ENCODE data around the gene DNAH17. TPM values are rescaled to one million over a fixed set of nuclear protein-coding genes. Genes with fewer than 3 reads are reported as not detected.

Gene DNAH17
- polyA plus RNA-seq, 1 of the 3 experiments (the other 2 are of a cell fraction) = not detected

DNA sequence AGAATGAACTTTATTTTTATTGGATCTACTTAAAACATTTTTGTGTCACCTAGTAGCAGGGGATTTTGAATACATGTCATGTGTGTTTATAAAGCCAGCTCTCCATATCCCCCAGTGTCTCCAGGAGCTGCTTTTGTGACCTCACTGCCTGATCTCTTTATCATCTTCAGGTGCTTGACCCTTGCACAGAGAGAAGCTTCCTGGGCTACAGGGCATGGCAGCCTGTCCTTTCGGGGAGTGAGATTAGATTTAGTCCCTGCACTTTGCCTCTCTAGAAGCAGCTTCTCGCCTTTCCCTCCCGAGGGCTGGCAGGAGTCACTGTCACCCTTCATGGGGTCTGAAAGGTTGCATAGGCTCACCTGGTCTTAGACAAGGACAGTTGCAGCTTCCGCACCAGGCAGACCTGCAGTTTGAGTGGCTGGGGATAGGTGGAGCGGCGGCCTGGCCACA is 156.1 kb downstream of the DNAH17 start:
- Histone ChIP-seq H3K27me3 (ENCODE audit: insufficient read depth) (no peaks in the 10 kb centered on the region), H3K9ac (no peak overlapping the region), H4K20me1 (ENCODE audit: insufficient read depth) (0 out of 2 replicates have a peak, but pooled peaks cover 3% of the 10 kb centered on the region), H3F3A (replicated peaks; ENCODE audit: insufficient read depth) (peaks cover 3% of the 10 kb centered on the region), H3K4me2 (no peak overlapping the region), H3K4me1 (ENCODE audit: control insufficient read depth in 1 of 2, insufficient read depth in 2 of 2, low read depth in 1 of 2, low read length in 1 of 2) (no peaks in the 10 kb centered on the region; a peak in 1 of 4 replicates), H3K79me2 (ENCODE audit: insufficient read depth) (peaks cover 14% of the 10 kb centered on the region; the same call in 1 of the 2 replicates), H3K9me3 (no peaks in the 10 kb centered on the region), H3K27ac (ENCODE audit: low read depth in 2 of 2, low read length in 1 of 2) (no peak overlapping the region), H3K4me3 (ENCODE audit: low read depth in 2 of 2, low read length in 1 of 2) (no peak overlapping the region), H3K9me2 (no peaks in the 10 kb centered on the region), H2AFZ (ENCODE audit: low read depth) (no peak overlapping the region), H3K36me3 (replicated peaks in 1 of 2; ENCODE audit: control insufficient read depth in 1 of 2, insufficient read depth in 2 of 2, low read length in 1 of 2) (peaks cover 40 to 73% of the 10 kb centered on the region in 2 experiments)
- CTCF ChIA-PET = interaction anchor here (0.6 to 12.2 kb wide), 48 partner anchors 12 to 457 kb away, joined by 3 to 327 read pairs (median 8); partner anchors contain the start of genes PGS1 and SOCS3
- no peak for DNase-seq
- POLR2A ChIA-PET = no interaction called here
- TF ChIP-seq, protein P1, sequence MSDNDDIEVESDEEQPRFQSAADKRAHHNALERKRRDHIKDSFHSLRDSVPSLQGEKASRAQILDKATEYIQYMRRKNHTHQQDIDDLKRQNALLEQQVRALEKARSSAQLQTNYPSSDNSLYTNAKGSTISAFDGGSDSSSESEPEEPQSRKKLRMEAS (IDR thresholded peaks at IDR 0.05; ENCODE audit: low read depth) = no peak
- no peak for TF ChIP-seq RAD21 (IDR thresholded peaks at IDR 0.05; ENCODE audit: low read length)
- TF ChIP-seq, protein P2, sequence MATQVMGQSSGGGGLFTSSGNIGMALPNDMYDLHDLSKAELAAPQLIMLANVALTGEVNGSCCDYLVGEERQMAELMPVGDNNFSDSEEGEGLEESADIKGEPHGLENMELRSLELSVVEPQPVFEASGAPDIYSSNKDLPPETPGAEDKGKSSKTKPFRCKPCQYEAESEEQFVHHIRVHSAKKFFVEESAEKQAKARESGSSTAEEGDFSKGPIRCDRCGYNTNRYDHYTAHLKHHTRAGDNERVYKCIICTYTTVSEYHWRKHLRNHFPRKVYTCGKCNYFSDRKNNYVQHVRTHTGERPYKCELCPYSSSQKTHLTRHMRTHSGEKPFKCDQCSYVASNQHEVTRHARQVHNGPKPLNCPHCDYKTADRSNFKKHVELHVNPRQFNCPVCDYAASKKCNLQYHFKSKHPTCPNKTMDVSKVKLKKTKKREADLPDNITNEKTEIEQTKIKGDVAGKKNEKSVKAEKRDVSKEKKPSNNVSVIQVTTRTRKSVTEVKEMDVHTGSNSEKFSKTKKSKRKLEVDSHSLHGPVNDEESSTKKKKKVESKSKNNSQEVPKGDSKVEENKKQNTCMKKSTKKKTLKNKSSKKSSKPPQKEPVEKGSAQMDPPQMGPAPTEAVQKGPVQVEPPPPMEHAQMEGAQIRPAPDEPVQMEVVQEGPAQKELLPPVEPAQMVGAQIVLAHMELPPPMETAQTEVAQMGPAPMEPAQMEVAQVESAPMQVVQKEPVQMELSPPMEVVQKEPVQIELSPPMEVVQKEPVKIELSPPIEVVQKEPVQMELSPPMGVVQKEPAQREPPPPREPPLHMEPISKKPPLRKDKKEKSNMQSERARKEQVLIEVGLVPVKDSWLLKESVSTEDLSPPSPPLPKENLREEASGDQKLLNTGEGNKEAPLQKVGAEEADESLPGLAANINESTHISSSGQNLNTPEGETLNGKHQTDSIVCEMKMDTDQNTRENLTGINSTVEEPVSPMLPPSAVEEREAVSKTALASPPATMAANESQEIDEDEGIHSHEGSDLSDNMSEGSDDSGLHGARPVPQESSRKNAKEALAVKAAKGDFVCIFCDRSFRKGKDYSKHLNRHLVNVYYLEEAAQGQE (IDR thresholded peaks at IDR 0.05; ENCODE audit: low read depth, low read length) = no peak
- TF ChIP-seq TAF1 (IDR thresholded peaks at IDR 0.05; ENCODE audit: borderline replicate concordance, low read depth, low read length) = no peak
- TF ChIP-seq, protein P3, sequence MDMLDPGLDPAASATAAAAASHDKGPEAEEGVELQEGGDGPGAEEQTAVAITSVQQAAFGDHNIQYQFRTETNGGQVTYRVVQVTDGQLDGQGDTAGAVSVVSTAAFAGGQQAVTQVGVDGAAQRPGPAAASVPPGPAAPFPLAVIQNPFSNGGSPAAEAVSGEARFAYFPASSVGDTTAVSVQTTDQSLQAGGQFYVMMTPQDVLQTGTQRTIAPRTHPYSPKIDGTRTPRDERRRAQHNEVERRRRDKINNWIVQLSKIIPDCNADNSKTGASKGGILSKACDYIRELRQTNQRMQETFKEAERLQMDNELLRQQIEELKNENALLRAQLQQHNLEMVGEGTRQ (IDR thresholded peaks at IDR 0.05; ENCODE audit: borderline replicate concordance, low read depth, low read length) = no peak
- TF ChIP-seq GABPA (IDR thresholded peaks at IDR 0.05; ENCODE audit: low read depth) = no peak
- no peak for TF ChIP-seq ELF1 (IDR thresholded peaks at IDR 0.05)
- TF ChIP-seq NRF1 (IDR thresholded peaks at IDR 0.05; ENCODE audit: low read depth, low read length) = no peak
- no peak for TF ChIP-seq TEAD4 (IDR thresholded peaks at IDR 0.05; ENCODE audit: borderline replicate concordance, insufficient read depth)
- TF ChIP-seq, protein P4, sequence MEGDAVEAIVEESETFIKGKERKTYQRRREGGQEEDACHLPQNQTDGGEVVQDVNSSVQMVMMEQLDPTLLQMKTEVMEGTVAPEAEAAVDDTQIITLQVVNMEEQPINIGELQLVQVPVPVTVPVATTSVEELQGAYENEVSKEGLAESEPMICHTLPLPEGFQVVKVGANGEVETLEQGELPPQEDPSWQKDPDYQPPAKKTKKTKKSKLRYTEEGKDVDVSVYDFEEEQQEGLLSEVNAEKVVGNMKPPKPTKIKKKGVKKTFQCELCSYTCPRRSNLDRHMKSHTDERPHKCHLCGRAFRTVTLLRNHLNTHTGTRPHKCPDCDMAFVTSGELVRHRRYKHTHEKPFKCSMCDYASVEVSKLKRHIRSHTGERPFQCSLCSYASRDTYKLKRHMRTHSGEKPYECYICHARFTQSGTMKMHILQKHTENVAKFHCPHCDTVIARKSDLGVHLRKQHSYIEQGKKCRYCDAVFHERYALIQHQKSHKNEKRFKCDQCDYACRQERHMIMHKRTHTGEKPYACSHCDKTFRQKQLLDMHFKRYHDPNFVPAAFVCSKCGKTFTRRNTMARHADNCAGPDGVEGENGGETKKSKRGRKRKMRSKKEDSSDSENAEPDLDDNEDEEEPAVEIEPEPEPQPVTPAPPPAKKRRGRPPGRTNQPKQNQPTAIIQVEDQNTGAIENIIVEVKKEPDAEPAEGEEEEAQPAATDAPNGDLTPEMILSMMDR (IDR thresholded peaks at IDR 0.05) = no peak
- no peak for TF ChIP-seq SMC3 (IDR thresholded peaks at IDR 0.05; ENCODE audit: low read depth, low read length)
- no peak for TF ChIP-seq EZH2phosphoT487 (IDR thresholded peaks at IDR 0.05; ENCODE audit: borderline replicate concordance, low read depth)
- TF ChIP-seq TCF12 (IDR thresholded peaks at IDR 0.05) = no peak
- TF ChIP-seq MEF2A (IDR thresholded peaks at IDR 0.05; ENCODE audit: borderline replicate concordance, low read depth) = no peak
- TF ChIP-seq YY1 (IDR thresholded peaks at IDR 0.05; ENCODE audit: low read depth) = no peak
- WGBS (ENCODE audit: low lambda C conversion rate) = 86% methylated on average over 5 of the region's 6 CpGs

Data from SK-N-SH (cell line).